Stimulated activated CD4-positive, alpha-beta T cell treated with anti-CD3 and anti-CD28 coated beads, Interleukin-15, amount 100 ng/mL, for 24 hours (primary cell): Measurements from ENCODE around the gene PLEKHG4.

Experiments
- DNase-seq: peaks from one replicate; pipeline ENCODE4 v3.0.0-alpha.2; 2020

Gene PLEKHG4

GRCh38 chr16:67279296-67280089 lies at the start of gene PLEKHG4:
TSS of gene PLEKHG4 (plus strand) at chr16:67279532. CDS start at chr16:67280045, 513 bp downstream.
- DNase-seq, result peak; percentile 89

- DNase-seq, result no peak
These were observed 49.2 kb upstream of the PLEKHG4 start for GRCh38 chr16:67229906-67230808.

- no peak for DNase-seq
These were observed 48.3 kb upstream of the PLEKHG4 start for GRCh38 chr16:67230809-67231660.

- DNase-seq, result no peak
These were observed 45.7 kb upstream of the PLEKHG4 start for GRCh38 chr16:67233596-67233995.

GRCh38 chr16:67234180-67234597 lies 45.1 kb upstream of the PLEKHG4 start:
- no peak for DNase-seq

- DNase-seq, result peak; percentile 48
These were observed 43.3 kb upstream of the PLEKHG4 start for GRCh38 chr16:67235816-67236562.

GRCh38 chr16:67236563-67237395 lies 42.6 kb upstream of the PLEKHG4 start:
- peak; percentile 82 for DNase-seq

- DNase-seq, result no peak
These were observed 41.7 kb upstream of the PLEKHG4 start for GRCh38 chr16:67237396-67238277.

GRCh38 chr16:67238278-67238575 lies 41.1 kb upstream of the PLEKHG4 start:
- no peak for DNase-seq

GRCh38 chr16:67238806-67239470 lies 40.4 kb upstream of the PLEKHG4 start:
- no peak for DNase-seq

- no peak for DNase-seq
These were observed 38.8 kb upstream of the PLEKHG4 start for GRCh38 chr16:67240506-67240905.

- DNase-seq, result no peak
These were observed 38.1 kb upstream of the PLEKHG4 start for GRCh38 chr16:67241008-67241900.

GRCh38 chr16:67242138-67242730 lies 37.1 kb upstream of the PLEKHG4 start:
- DNase-seq, result no peak

- no peak for DNase-seq
These were observed 35.9 kb upstream of the PLEKHG4 start for GRCh38 chr16:67243481-67243880.

- DNase-seq, result peak; percentile 87
These were observed 34.7 kb upstream of the PLEKHG4 start for GRCh38 chr16:67244387-67245185.

- no peak for DNase-seq
These were observed 34.1 kb upstream of the PLEKHG4 start for GRCh38 chr16:67245186-67245585.

GRCh38 chr16:67245674-67246080 lies 33.7 kb upstream of the PLEKHG4 start:
- no peak for DNase-seq
